ENCODE results near the gene GLI3.

GRCh38 chr7:41930538-41931262 is 306.3 kb downstream of the GLI3 start:
- TF ChIP-seq CTCF (IDR thresholded peaks at IDR 0.05) (no peak), POLR2A (IDR thresholded peaks at IDR 0.05) (no peak)
